Neural crest cell (in vitro differentiated cells): Measurements from ENCODE around the gene MEF2A. TPM values are rescaled to one million over a fixed set of nuclear protein-coding genes. Genes with fewer than 3 reads are reported as not detected.

Source experiments
- DNase-seq: peaks from one replicate; pipeline ENCODE4 v3.0.0; 2021; ENCODE audit warnings: low read depth, mixed read lengths, low spot score
- H3K27ac Mint-ChIP-seq: one replicate; pipeline ENCODE4 v1.8.0; 2021; ENCODE audit warnings: mild to moderate bottlenecking, mixed read lengths; ENCODE audit not compliant: unreplicated experiment
- H3K27me3 Mint-ChIP-seq: 2 replicates; pipeline ENCODE4 v1.8.0; 2021; ENCODE audit warnings: low read depth, mild to moderate bottlenecking, mixed read lengths
- H3K36me3 Mint-ChIP-seq: 2 replicates; pipeline ENCODE4 v1.8.0; 2021; ENCODE audit warnings: low read depth, mild to moderate bottlenecking, mixed read lengths
- H3K4me1 Mint-ChIP-seq: 2 replicates; pipeline ENCODE4 v1.8.0; 2021; ENCODE audit warnings: mixed read lengths
- H3K4me3 Mint-ChIP-seq: one replicate; pipeline ENCODE4 v1.8.0; 2021; ENCODE audit warnings: mild to moderate bottlenecking, mixed read lengths
- H3K9me3 Mint-ChIP-seq: 2 replicates; pipeline ENCODE4 v1.8.0; 2021; ENCODE audit warnings: mixed read lengths
- CTCF ChIP-seq: fragments of 200-600 bp; sonication (generic); conservative IDR thresholded peaks from 2 replicates; pipeline ENCODE4 v1.5.0; 2021; ENCODE audit warnings: antibody characterized with exemption, mild to moderate bottlenecking
- total RNA-seq: library from RNA; stranded (reverse); gene quantifications from 2 replicates; pipeline ENCODE4 v1.2.1, GENCODE V29; 2021

The MEF2A gene
- total RNA-seq, 1 donor from 2014 or later: 21.5 TPM

GRCh38 chr15:99729327-99729726, 163.5 kb downstream of the MEF2A start:
- H3K36me3 Mint-ChIP-seq: peaks cover 21% of the 10 kb centered on the region
- no peak for DNase-seq
- H3K27ac Mint-ChIP-seq: no peak overlapping the region
- no peak for TF ChIP-seq CTCF
- peaks cover 16% of the 10 kb centered on the region for H3K4me1 Mint-ChIP-seq
- peaks cover 2% of the 10 kb centered on the region for H3K9me3 Mint-ChIP-seq
- no peak overlapping the region for H3K4me3 Mint-ChIP-seq
- H3K27me3 Mint-ChIP-seq: no peaks in the 10 kb centered on the region

- peaks cover 17% of the 10 kb centered on the region for H3K36me3 Mint-ChIP-seq
- peak; percentile 41 for TF ChIP-seq CTCF
- DNase-seq: no peak
- H3K27me3 Mint-ChIP-seq: no peaks in the 10 kb centered on the region
- H3K9me3 Mint-ChIP-seq: peaks cover 2% of the 10 kb centered on the region
- H3K4me3 Mint-ChIP-seq: no peak overlapping the region
- peaks cover 16% of the 10 kb centered on the region for H3K4me1 Mint-ChIP-seq
- H3K27ac Mint-ChIP-seq: no peak overlapping the region
Measured at GRCh38 chr15:99729920-99730319, 164.1 kb downstream of the MEF2A start.

- Mint-ChIP-seq H3K9me3 (peaks cover 2% of the 10 kb centered on the region), H3K4me3 (peak overlapping the region; percentile 90), H3K27me3 (no peaks in the 10 kb centered on the region), H3K36me3 (peaks cover 7% of the 10 kb centered on the region), H3K27ac (no peak overlapping the region), H3K4me1 (peaks cover 16% of the 10 kb centered on the region)
- no peak for TF ChIP-seq CTCF
- no peak for DNase-seq
Measured at GRCh38 chr15:99731336-99732123, 165.7 kb downstream of the MEF2A start.

GRCh38 chr15:99732124-99732750, 166.5 kb downstream of the MEF2A start:
- peak overlapping the region; percentile 43 for H3K27ac Mint-ChIP-seq
- peak overlapping the region; percentile 90 for H3K4me3 Mint-ChIP-seq
- no peaks in the 10 kb centered on the region for H3K27me3 Mint-ChIP-seq
- peaks cover 2% of the 10 kb centered on the region for H3K36me3 Mint-ChIP-seq
- peaks cover 2% of the 10 kb centered on the region for H3K9me3 Mint-ChIP-seq
- no peak for DNase-seq
- peaks cover 16% of the 10 kb centered on the region for H3K4me1 Mint-ChIP-seq
- TF ChIP-seq CTCF: no peak

GRCh38 chr15:99732751-99733267, 167.0 kb downstream of the MEF2A start:
- Mint-ChIP-seq H3K36me3 (peaks cover 2% of the 10 kb centered on the region), H3K27me3 (no peaks in the 10 kb centered on the region), H3K4me1 (peaks cover 16% of the 10 kb centered on the region), H3K27ac (peak overlapping the region; percentile 43), H3K9me3 (peaks cover 2% of the 10 kb centered on the region), H3K4me3 (peak overlapping the region; percentile 90)
- DNase-seq: no peak
- no peak for TF ChIP-seq CTCF
